ENCODE results near the gene CMTM6. TPM values are rescaled to one million over a fixed set of nuclear protein-coding genes. Genes with fewer than 3 reads are reported as not detected.
"Not testable (repeated sequence)": the region's sequence is repeated elsewhere in the genome, so short reads cannot be mapped to it uniquely, and the experiment has no call there.

Gene CMTM6
- total RNA-seq, 3 donors from 2014 or later = 40.7 to 58.5 (median 48.4) TPM

- Histone ChIP-seq H3K4me1 (ENCODE audit: low read depth) (no peaks in the 10 kb centered on the region), H3K36me3 (ENCODE audit: low read depth) (no peaks in the 10 kb centered on the region), H3K9me3 (no peaks in the 10 kb centered on the region), H3K4me3 (no peak overlapping the region)
- no peak for TF ChIP-seq CTCF (IDR thresholded peaks at IDR 0.05)
- intact Hi-C loops (cut with DNase I, micrococcal nuclease) = no loop called here
- no peak for DNase-seq
- ATAC-seq = no peak
Observed at GRCh38 chr3:32483772-32484171, 18.9 kb downstream of the CMTM6 start.

- Histone ChIP-seq H3K4me3 (no peak overlapping the region), H3K36me3 (ENCODE audit: low read depth) (no peaks in the 10 kb centered on the region), H3K4me1 (ENCODE audit: low read depth) (no peaks in the 10 kb centered on the region), H3K9me3 (no peaks in the 10 kb centered on the region)
- DNase-seq (no peak), ATAC-seq (no peak)
- intact Hi-C loops (cut with DNase I, micrococcal nuclease) = no loop called here
- TF ChIP-seq CTCF (IDR thresholded peaks at IDR 0.05) = no peak
Observed at GRCh38 chr3:32482693-32483092, 20.0 kb downstream of the CMTM6 start.

- Histone ChIP-seq H3K9me3 (no peaks in the 10 kb centered on the region), H3K4me1 (ENCODE audit: low read depth) (no peaks in the 10 kb centered on the region), H3K4me3 (no peak overlapping the region), H3K36me3 (ENCODE audit: low read depth) (no peaks in the 10 kb centered on the region)
- no peak for TF ChIP-seq CTCF (IDR thresholded peaks at IDR 0.05)
- DNase-seq (no peak), ATAC-seq (no peak)
- intact Hi-C loops (cut with DNase I, micrococcal nuclease) = no loop called here
Observed at GRCh38 chr3:32481791-32482631, 20.6 kb downstream of the CMTM6 start.

- intact Hi-C loops (cut with DNase I, micrococcal nuclease) = no loop called here
- DNase-seq (no peak), ATAC-seq (no peak)
- no peaks in the 10 kb centered on the region for H3K36me3 ChIP-seq (ENCODE audit: low read depth)
- H3K4me3 ChIP-seq = no peak overlapping the region
- TF ChIP-seq CTCF (IDR thresholded peaks at IDR 0.05) = no peak
- no peaks in the 10 kb centered on the region for H3K4me1 ChIP-seq (ENCODE audit: low read depth)
- H3K9me3 ChIP-seq = no peaks in the 10 kb centered on the region
Observed at GRCh38 chr3:32480604-32481003, 22.0 kb downstream of the CMTM6 start.

- no peaks in the 10 kb centered on the region for H3K4me1 ChIP-seq (ENCODE audit: low read depth)
- DNase-seq (no peak), ATAC-seq (no peak)
- H3K9me3 ChIP-seq = no peaks in the 10 kb centered on the region
- intact Hi-C loops (cut with DNase I, micrococcal nuclease) = loop anchor here in 1 of 2 donors (10.0 kb wide), 1 partner anchor 99 kb away; no protein-coding TSS in a partner anchor
- no peak overlapping the region for H3K4me3 ChIP-seq
- H3K36me3 ChIP-seq (ENCODE audit: low read depth) = no peaks in the 10 kb centered on the region
- no peak for TF ChIP-seq CTCF (IDR thresholded peaks at IDR 0.05)
Observed at GRCh38 chr3:32474201-32474600, 28.5 kb downstream of the CMTM6 start.

- not testable (repeated sequence) for H3K4me3 ChIP-seq; DNase-seq; H3K4me1 ChIP-seq (ENCODE audit: low read depth); ATAC-seq; H3K9me3 ChIP-seq; H3K36me3 ChIP-seq (ENCODE audit: low read depth)
- intact Hi-C loops (cut with DNase I, micrococcal nuclease) = loop anchor here in 1 of 2 donors (10.0 kb wide), 1 partner anchor 97 kb away; no protein-coding TSS in a partner anchor
Observed at GRCh38 chr3:32472151-32472550, 30.5 kb downstream of the CMTM6 start.
